ENCODE measurements around the gene HOMER1.

Gene HOMER1

GRCh38 chr5:79416499-79416898 lies 97.4 kb downstream of the HOMER1 start:
- no peak overlapping the region for H3K4me3 ChIP-seq (ENCODE audit: low read length)
- DNase-seq (ENCODE audit: low read depth) = no peak
- no peak for TF ChIP-seq CTCF (IDR thresholded peaks at IDR 0.05; ENCODE audit: insufficient read depth, low read depth, low read length, missing control alignments)

GRCh38 chr5:79413112-79413511 lies 100.8 kb downstream of the HOMER1 start:
- no peak for TF ChIP-seq CTCF (IDR thresholded peaks at IDR 0.05; ENCODE audit: insufficient read depth, low read depth, low read length, missing control alignments)
- peak; percentile 58 for DNase-seq (ENCODE audit: low read depth)
- H3K4me3 ChIP-seq (ENCODE audit: low read length) = no peak overlapping the region

- TF ChIP-seq CTCF (IDR thresholded peaks at IDR 0.05; ENCODE audit: insufficient read depth, low read depth, low read length, missing control alignments) = no peak
- H3K4me3 ChIP-seq (ENCODE audit: low read length) = no peak overlapping the region
- peak; percentile 43 for DNase-seq (ENCODE audit: low read depth)
Measured at GRCh38 chr5:79408028-79408427, 105.9 kb downstream of the HOMER1 start.

GRCh38 chr5:79407591-79407990 lies 106.3 kb downstream of the HOMER1 start:
- no peak for TF ChIP-seq CTCF (IDR thresholded peaks at IDR 0.05; ENCODE audit: insufficient read depth, low read depth, low read length, missing control alignments)
- DNase-seq (ENCODE audit: low read depth) = no peak
- H3K4me3 ChIP-seq (ENCODE audit: low read length) = no peak overlapping the region

GRCh38 chr5:79401216-79401615 lies 112.7 kb downstream of the HOMER1 start:
- no peak for DNase-seq (ENCODE audit: low read depth)
- no peak for TF ChIP-seq CTCF (IDR thresholded peaks at IDR 0.05; ENCODE audit: insufficient read depth, low read depth, low read length, missing control alignments)
- no peak overlapping the region for H3K4me3 ChIP-seq (ENCODE audit: low read length)

GRCh38 chr5:79399046-79399445 lies 114.9 kb downstream of the HOMER1 start:
- no peak overlapping the region for H3K4me3 ChIP-seq (ENCODE audit: low read length)
- DNase-seq (ENCODE audit: low read depth) = peak; percentile 52
- no peak for TF ChIP-seq CTCF (IDR thresholded peaks at IDR 0.05; ENCODE audit: insufficient read depth, low read depth, low read length, missing control alignments)

- DNase-seq (ENCODE audit: low read depth) = no peak
- TF ChIP-seq CTCF (IDR thresholded peaks at IDR 0.05; ENCODE audit: insufficient read depth, low read depth, low read length, missing control alignments) = no peak
- no peak overlapping the region for H3K4me3 ChIP-seq (ENCODE audit: low read length)
Measured at GRCh38 chr5:79397080-79397479, 116.9 kb downstream of the HOMER1 start.
